A673 (cell line): ENCODE measurements around the gene AKR1A1.

Experiments
- EZH2 ChIP-seq: fragments of 200-600 bp; sonication (generic); IDR thresholded peaks from 2 replicates; pipeline ENCODE4 v1.6.1; 2017; ENCODE audit warnings: borderline replicate concordance, low read depth, mild to moderate bottlenecking, mixed read lengths, antibody characterized with exemption, low read length; ENCODE audit not compliant: poor library complexity, severe bottlenecking
- TF ChIP-seq, protein P1 (sequence below): fragments of 300-800, 200-600 bp; sonication (generic); conservative IDR thresholded peaks from 2 replicates; pipeline ENCODE4 v1.5.1; 2017; ENCODE audit warnings: low read depth, mild to moderate bottlenecking, antibody characterized with exemption, low read length, moderate library complexity, mixed read lengths

DNA sequence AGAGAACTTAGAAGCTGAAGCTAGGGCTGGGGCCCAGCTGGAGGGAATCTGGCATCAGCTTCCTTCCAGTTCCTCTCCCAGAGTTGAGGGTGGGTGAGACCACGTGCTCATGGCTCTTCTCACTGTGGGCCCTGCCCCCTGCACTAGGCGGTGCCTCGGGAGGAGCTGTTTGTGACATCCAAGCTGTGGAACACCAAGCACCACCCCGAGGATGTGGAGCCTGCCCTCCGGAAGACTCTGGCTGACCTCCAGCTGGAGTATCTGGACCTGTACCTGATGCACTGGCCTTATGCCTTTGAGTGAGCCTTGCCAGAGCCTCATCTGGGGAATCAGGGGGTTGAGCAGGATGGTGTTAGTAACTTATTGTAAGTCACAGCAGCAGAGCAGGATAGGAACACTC is 16.1 kb downstream of the AKR1A1 start:
- TF ChIP-seq EZH2 = no peak
- TF ChIP-seq, protein P1, sequence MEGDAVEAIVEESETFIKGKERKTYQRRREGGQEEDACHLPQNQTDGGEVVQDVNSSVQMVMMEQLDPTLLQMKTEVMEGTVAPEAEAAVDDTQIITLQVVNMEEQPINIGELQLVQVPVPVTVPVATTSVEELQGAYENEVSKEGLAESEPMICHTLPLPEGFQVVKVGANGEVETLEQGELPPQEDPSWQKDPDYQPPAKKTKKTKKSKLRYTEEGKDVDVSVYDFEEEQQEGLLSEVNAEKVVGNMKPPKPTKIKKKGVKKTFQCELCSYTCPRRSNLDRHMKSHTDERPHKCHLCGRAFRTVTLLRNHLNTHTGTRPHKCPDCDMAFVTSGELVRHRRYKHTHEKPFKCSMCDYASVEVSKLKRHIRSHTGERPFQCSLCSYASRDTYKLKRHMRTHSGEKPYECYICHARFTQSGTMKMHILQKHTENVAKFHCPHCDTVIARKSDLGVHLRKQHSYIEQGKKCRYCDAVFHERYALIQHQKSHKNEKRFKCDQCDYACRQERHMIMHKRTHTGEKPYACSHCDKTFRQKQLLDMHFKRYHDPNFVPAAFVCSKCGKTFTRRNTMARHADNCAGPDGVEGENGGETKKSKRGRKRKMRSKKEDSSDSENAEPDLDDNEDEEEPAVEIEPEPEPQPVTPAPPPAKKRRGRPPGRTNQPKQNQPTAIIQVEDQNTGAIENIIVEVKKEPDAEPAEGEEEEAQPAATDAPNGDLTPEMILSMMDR = no peak
